Mesothelial cell of epicardium (in vitro differentiated cells): ENCODE results near the gene TGFBR1. TPM values are rescaled to one million over a fixed set of nuclear protein-coding genes. Genes with fewer than 3 reads are reported as not detected.
A peak's percentile ranks its signal among the peaks of the same experiment; 100 is the strongest.

Experiments
- DNase-seq, 2 experiments: peaks; one replicate each; pipeline ENCODE4 v3.0.0; 2021; ENCODE audit warnings: low spot score in 2 of 2; ENCODE audit not compliant: unreplicated experiment in 2 of 2
- H3K27ac Mint-ChIP-seq: 2 replicates; pipeline ENCODE4 v1.8.0; 2021; ENCODE audit warnings: mixed read lengths
- H3K27me3 Mint-ChIP-seq: 2 replicates; pipeline ENCODE4 v1.8.0; 2021; ENCODE audit warnings: low read depth, mixed read lengths
- H3K36me3 Mint-ChIP-seq: 2 replicates; pipeline ENCODE4 v1.8.0; 2021; ENCODE audit warnings: mixed read lengths
- H3K4me1 Mint-ChIP-seq: 2 replicates; pipeline ENCODE4 v1.8.0; 2021; ENCODE audit warnings: mixed read lengths
- H3K4me3 Mint-ChIP-seq: 2 replicates; pipeline ENCODE4 v1.8.0; 2021; ENCODE audit warnings: mild to moderate bottlenecking, moderate library complexity, mixed read lengths
- H3K9me3 Mint-ChIP-seq: 2 replicates; pipeline ENCODE4 v1.8.0; 2021; ENCODE audit warnings: mixed read lengths
- CTCF ChIP-seq: fragments of 200-600 bp; sonication (generic); IDR thresholded peaks from one replicate; pipeline ENCODE4 v1.5.0; 2021; ENCODE audit warnings: antibody characterized with exemption; ENCODE audit not compliant: unreplicated experiment
- total RNA-seq: library from RNA; stranded (reverse); gene quantifications from 3 replicates; pipeline ENCODE4 v1.2.1, GENCODE V29; 2021

TGFBR1 gene
- total RNA-seq, 1 donor from 2014 or later = 77.5 TPM

GRCh38 chr9:99167694-99168093 is 62.8 kb downstream of the TGFBR1 start:
- no peaks in the 10 kb centered on the region for H3K27me3 Mint-ChIP-seq
- H3K27ac Mint-ChIP-seq = no peak overlapping the region
- no peak overlapping the region for H3K4me3 Mint-ChIP-seq
- H3K4me1 Mint-ChIP-seq = peaks cover 24% of the 10 kb centered on the region
- H3K36me3 Mint-ChIP-seq = no peaks in the 10 kb centered on the region
- H3K9me3 Mint-ChIP-seq = no peaks in the 10 kb centered on the region
- no peak for TF ChIP-seq CTCF
- no peak for DNase-seq

GRCh38 chr9:99169086-99169485 is 64.2 kb downstream of the TGFBR1 start:
- H3K4me3 Mint-ChIP-seq = no peak overlapping the region
- no peaks in the 10 kb centered on the region for H3K36me3 Mint-ChIP-seq
- H3K27ac Mint-ChIP-seq = no peak overlapping the region
- peaks cover 27% of the 10 kb centered on the region for H3K4me1 Mint-ChIP-seq
- H3K9me3 Mint-ChIP-seq = no peaks in the 10 kb centered on the region
- TF ChIP-seq CTCF = no peak
- no peaks in the 10 kb centered on the region for H3K27me3 Mint-ChIP-seq
- DNase-seq = no peak

DNA sequence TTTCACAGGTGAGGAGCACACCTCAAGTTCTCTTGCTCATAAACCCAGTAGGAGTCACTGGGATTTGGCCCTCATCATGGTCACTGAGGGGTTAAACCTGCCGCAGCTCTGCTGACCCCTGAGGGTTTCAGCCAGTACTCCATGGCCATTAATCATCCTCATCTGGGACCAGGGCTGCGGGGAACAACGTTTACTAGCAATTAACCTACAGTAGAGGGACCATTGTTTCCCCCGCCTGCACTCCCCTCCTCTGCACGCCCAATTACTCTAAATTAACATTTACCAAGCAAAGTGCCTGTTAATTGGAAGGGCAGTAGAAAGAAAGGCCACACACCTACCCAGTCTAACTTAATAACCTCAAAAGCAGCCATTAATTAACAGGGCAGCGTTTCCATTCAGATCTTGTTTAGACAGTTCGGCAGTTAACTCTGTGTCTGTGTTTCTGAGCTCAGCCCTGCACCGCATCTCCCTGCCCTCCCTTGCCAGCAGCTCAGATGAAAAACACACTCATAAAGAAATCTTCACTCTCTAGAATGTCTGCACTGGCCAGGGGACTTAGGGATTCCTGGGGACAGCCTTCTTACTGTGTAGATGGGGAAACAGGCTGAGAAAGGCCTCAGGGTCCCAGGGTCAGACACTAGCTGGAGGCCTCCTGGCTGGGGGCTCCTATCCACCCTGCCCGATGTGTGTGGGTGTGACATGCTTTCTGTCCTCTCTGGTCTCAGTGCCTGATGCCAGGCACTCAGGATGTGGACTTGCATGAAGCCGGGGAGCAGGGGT is 65.3 kb downstream of the TGFBR1 start:
- Mint-ChIP-seq H3K27ac (no peak overlapping the region), H3K4me3 (peak overlapping the region; percentile 36), H3K27me3 (no peaks in the 10 kb centered on the region), H3K4me1 (peaks cover 31% of the 10 kb centered on the region), H3K36me3 (no peaks in the 10 kb centered on the region), H3K9me3 (no peaks in the 10 kb centered on the region)
- TF ChIP-seq CTCF = no peak
- no peak for DNase-seq

DNA sequence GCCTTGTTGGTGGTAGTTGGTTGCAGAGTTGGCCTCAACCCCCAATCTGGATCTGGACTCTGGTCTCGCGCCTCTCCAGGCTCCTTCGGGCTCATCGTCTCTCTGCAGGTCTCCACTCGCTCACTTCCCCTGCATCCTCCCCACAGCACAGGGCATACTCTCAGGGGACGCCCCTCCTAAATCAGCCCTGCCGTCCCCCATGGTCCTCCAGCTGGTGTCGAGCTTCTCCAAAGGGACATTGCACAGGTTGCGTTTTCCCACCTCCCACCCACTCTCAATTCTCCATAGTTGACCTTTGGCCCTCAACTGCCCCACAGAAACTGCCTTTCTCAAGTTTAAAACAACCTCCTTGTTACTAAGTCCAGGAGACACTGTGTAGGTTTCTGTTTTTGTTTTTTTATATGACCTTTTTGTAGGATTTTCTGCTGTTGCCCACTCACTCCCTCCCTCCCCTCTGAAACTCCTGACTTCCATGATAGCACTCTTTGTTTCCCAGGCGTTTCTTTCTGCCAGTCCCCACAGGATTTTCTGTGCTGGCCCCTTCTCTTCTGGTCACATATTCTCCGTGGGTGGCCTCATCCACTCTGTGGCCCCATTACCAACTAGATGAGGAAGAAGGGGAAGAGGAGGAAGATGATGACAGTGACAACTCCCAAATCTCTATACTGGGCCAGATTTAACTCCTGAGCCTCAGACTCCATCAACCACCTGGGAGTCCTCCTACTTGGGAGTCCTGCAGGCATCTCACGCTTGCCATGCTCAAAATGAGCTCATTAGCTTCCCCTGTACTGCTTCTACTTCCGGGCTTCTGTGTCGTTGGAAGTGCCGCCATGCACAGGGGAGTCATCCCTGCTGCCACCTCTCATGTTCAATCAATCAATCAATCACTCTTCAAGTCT is 66.6 kb downstream of the TGFBR1 start:
- Mint-ChIP-seq H3K27ac (no peak overlapping the region), H3K4me3 (no peak overlapping the region), H3K36me3 (no peaks in the 10 kb centered on the region), H3K4me1 (peaks cover 34% of the 10 kb centered on the region), H3K9me3 (no peaks in the 10 kb centered on the region), H3K27me3 (no peaks in the 10 kb centered on the region)
- no peak for TF ChIP-seq CTCF
- DNase-seq = no peak

DNA sequence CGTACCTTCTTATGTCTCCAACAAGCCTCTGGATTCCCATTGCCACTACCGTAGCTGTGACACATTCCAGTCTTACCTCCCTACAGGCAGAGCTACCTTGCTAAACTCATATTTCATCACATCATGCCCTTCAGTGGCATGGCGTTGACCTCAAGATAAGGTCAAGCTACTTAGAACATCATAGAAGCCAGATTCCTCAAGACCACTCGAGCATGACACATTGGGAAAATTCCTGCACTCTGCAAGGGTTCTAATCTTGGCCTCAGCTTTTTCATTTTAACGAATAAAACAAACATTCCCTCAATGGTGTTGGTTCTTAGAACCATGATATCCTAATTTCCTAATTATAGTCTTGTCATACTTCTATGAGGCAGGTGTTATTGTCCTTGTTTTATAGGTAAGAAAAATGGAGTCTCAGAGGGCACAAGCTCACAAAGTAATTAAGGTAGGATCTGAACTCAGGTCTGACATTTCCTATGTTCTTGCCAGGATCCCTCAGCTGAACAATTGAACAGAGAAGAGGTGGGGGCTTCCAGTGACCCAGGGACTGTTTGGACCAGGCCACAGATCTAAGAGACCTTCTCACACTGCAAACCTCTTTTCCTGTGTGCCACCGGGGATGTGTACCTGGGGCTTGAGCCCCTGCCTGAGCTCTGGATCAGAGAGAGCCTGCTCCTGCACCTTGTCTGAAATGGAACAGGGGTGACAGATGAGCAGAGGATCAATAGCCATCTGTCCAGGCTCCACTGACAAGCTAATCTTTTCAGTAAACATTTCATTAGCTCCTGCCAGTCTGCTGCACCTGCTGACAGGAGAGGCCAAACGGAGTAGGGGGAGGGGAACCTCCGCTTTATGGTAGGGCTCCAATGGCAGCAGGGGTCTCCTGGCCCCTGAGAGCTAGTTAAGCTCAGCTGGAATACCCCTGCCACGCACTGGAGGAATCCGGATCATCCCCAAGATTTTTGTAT is 67.5 kb downstream of the TGFBR1 start:
- Mint-ChIP-seq H3K4me1 (peaks cover 39% of the 10 kb centered on the region), H3K9me3 (no peaks in the 10 kb centered on the region), H3K36me3 (no peaks in the 10 kb centered on the region), H3K27me3 (no peaks in the 10 kb centered on the region), H3K27ac (no peak overlapping the region), H3K4me3 (no peak overlapping the region)
- no peak for DNase-seq
- no peak for TF ChIP-seq CTCF
